ENCODE results near the gene PIK3CD.
"Not testable (repeated sequence)": the region's sequence is repeated elsewhere in the genome, so short reads cannot be mapped to it uniquely, and the experiment has no call there.

The PIK3CD gene

GRCh38 chr1:9691108-9691445 is 39.5 kb downstream of the PIK3CD start:
- no peak for DNase-seq

- DNase-seq: no peak
Measured at GRCh38 chr1:9691691-9692090, 40.2 kb downstream of the PIK3CD start.

- DNase-seq: no peak
Measured at GRCh38 chr1:9696793-9697192, 45.3 kb downstream of the PIK3CD start.

GRCh38 chr1:9699361-9699760 is 47.8 kb downstream of the PIK3CD start:
- DNase-seq: no peak

- no peak for DNase-seq
Measured at GRCh38 chr1:9700340-9700739, 48.8 kb downstream of the PIK3CD start.

- DNase-seq: no peak
Measured at GRCh38 chr1:9701665-9702064, 50.1 kb downstream of the PIK3CD start.

GRCh38 chr1:9703165-9703509 is 51.6 kb downstream of the PIK3CD start:
- no peak for DNase-seq

GRCh38 chr1:9703681-9704080 is 52.1 kb downstream of the PIK3CD start:
- DNase-seq: no peak

GRCh38 chr1:9705337-9706093 is 54.0 kb downstream of the PIK3CD start:
- DNase-seq: no peak

GRCh38 chr1:9706178-9706577 is 54.6 kb downstream of the PIK3CD start:
- no peak for DNase-seq

- DNase-seq: no peak
Measured at GRCh38 chr1:9710037-9710436, 58.5 kb downstream of the PIK3CD start.

- no peak for DNase-seq
Measured at GRCh38 chr1:9711466-9712020, 60.0 kb downstream of the PIK3CD start.

GRCh38 chr1:9712767-9713166 is 61.2 kb downstream of the PIK3CD start:
- DNase-seq: not testable (repeated sequence)

GRCh38 chr1:9714257-9714718 is 62.8 kb downstream of the PIK3CD start:
- DNase-seq: peak; percentile 68

GRCh38 chr1:9715536-9716226 is 64.2 kb downstream of the PIK3CD start:
- DNase-seq: peak; percentile 43

- DNase-seq: no peak
Measured at GRCh38 chr1:9716404-9717192, 65.1 kb downstream of the PIK3CD start.

GRCh38 chr1:9717193-9718005 is 65.9 kb downstream of the PIK3CD start:
- peak; percentile 91 for DNase-seq

GRCh38 chr1:9718006-9718680 is 66.6 kb downstream of the PIK3CD start:
- no peak for DNase-seq

GRCh38 chr1:9719978-9720722 is 68.6 kb downstream of the PIK3CD start:
- DNase-seq: no peak

- DNase-seq: no peak
Measured at GRCh38 chr1:9720785-9721605, 69.5 kb downstream of the PIK3CD start.

Data from CD4-positive, alpha-beta T cell treated with Interleukin-10 for 1 hour (primary cell).